GM23248 (cell line): ENCODE measurements around the gene GID4. TPM values are rescaled to one million over a fixed set of nuclear protein-coding genes. Genes with fewer than 3 reads are reported as not detected.
A peak's percentile ranks its signal among the peaks of the same experiment; 100 is the strongest.

Experiments
- DNase-seq: peaks from one replicate; pipeline ENCODE4 v3.0.0-alpha.2; 2015
- H2AFZ ChIP-seq: fragments of 200-600 bp; sonication (generic); 2 replicates; pipeline ENCODE4 v1.6.1; 2016; ENCODE audit warnings: antibody characterized with exemption
- H3F3A ChIP-seq: fragments of 200-600 bp; sonication (generic); 2 replicates; pipeline ENCODE4 v1.6.1; 2016; ENCODE audit warnings: mild to moderate bottlenecking, antibody characterized with exemption, mixed run types; ENCODE audit not compliant: insufficient read depth
- H3K27ac ChIP-seq: fragments of 200-600 bp; sonication (generic); 2 replicates; pipeline ENCODE4 v1.5.1; 2016; ENCODE audit warnings: mild to moderate bottlenecking
- H3K27me3 ChIP-seq: fragments of 200-600 bp; sonication (generic); replicated peaks from 2 replicates; pipeline ENCODE4 v1.6.1; 2016; ENCODE audit warnings: mild to moderate bottlenecking; ENCODE audit not compliant: insufficient read depth
- H3K36me3 ChIP-seq: fragments of 200-600 bp; sonication (generic); 2 replicates; pipeline ENCODE4 v1.6.1; 2016; ENCODE audit warnings: low read depth, mild to moderate bottlenecking
- H3K4me1 ChIP-seq: fragments of 200-600 bp; sonication (generic); 2 replicates; pipeline ENCODE4 v1.6.1; 2016; ENCODE audit warnings: mild to moderate bottlenecking; ENCODE audit not compliant: insufficient read depth
- H3K4me2 ChIP-seq: fragments of 200-600 bp; sonication (generic); one replicate; pipeline ENCODE4 v1.6.1; 2016; ENCODE audit warnings: mild to moderate bottlenecking; ENCODE audit not compliant: unreplicated experiment
- H3K4me3 ChIP-seq: fragments of 200-600 bp; sonication (generic); 2 replicates; pipeline ENCODE4 v1.5.1; 2016; ENCODE audit warnings: mild to moderate bottlenecking
- H3K79me2 ChIP-seq: fragments of 200-600 bp; sonication (generic); 2 replicates; pipeline ENCODE4 v1.6.1; 2016; ENCODE audit warnings: mild to moderate bottlenecking; ENCODE audit not compliant: insufficient read depth
- H3K9ac ChIP-seq: fragments of 200-600 bp; sonication (generic); 2 replicates; pipeline ENCODE4 v1.6.1; 2016; ENCODE audit warnings: mild to moderate bottlenecking
- H3K9me2 ChIP-seq: fragments of 200-600 bp; sonication (generic); 2 replicates; pipeline ENCODE4 v1.6.1; 2016; ENCODE audit warnings: mixed run types, mild to moderate bottlenecking, moderate library complexity; ENCODE audit not compliant: insufficient read depth
- H3K9me3 ChIP-seq: fragments of 200-600 bp; sonication (generic); one replicate; pipeline ENCODE4 v1.6.1; 2017; ENCODE audit warnings: low read depth
- H4K20me1 ChIP-seq: fragments of 200-600 bp; sonication (generic); 2 replicates; pipeline ENCODE4 v1.6.0; 2016; ENCODE audit not compliant: insufficient read depth
- EZH2 ChIP-seq: fragments of 200-600 bp; sonication (generic); IDR thresholded peaks from 2 replicates; pipeline ENCODE4 v1.6.1; 2018; ENCODE audit warnings: antibody characterized with exemption, mild to moderate bottlenecking; ENCODE audit not compliant: insufficient read depth, poor library complexity, severe bottlenecking
- EZH2phosphoT487 ChIP-seq: fragments of 200-600 bp; sonication (generic); IDR thresholded peaks from 2 replicates; pipeline ENCODE4 v1.6.1; 2018; ENCODE audit warnings: antibody characterized with exemption, moderate library complexity, mild to moderate bottlenecking, low read depth; ENCODE audit not compliant: insufficient read depth
- WGBS, 2 experiments: methylation state at CpG; one replicate each; pipeline ENCODE4 v1.1.6; 2015 to 2017; ENCODE audit warnings: low lambda C conversion rate in 2 of 2, low coverage in 1 of 2; ENCODE audit errors: missing lambda C conversion rate in 2 of 2; 5-methylcytosine and 5-hydroxymethylcytosine counted together
- in situ Hi-C: fragments of 300-500 bp; cut with MboI; formaldehyde crosslinking; loops from 2 replicates; pipeline ENCODE4 v1.15.0; 2020
- polyA plus RNA-seq: library from polyadenylated mRNA; unstranded; fragments of >200 nt; fragmentation: Nextera tagmentation; extraction: Ambion mirVana; gene quantifications from 2 replicates; pipeline ENCODE4 v1.2.1, GENCODE V29; 2016
- total RNA-seq: library from RNA; depleted of rRNA; stranded (reverse); fragments of >200 nt; shearing (Covaris generic); gene quantifications from 2 replicates; pipeline ENCODE4 v1.2.3, GENCODE V29; 2014

GID4 gene
- total and polyA plus RNA-seq, 2 experiments from 2014 or later = 7.2 to 10.2 TPM

DNA sequence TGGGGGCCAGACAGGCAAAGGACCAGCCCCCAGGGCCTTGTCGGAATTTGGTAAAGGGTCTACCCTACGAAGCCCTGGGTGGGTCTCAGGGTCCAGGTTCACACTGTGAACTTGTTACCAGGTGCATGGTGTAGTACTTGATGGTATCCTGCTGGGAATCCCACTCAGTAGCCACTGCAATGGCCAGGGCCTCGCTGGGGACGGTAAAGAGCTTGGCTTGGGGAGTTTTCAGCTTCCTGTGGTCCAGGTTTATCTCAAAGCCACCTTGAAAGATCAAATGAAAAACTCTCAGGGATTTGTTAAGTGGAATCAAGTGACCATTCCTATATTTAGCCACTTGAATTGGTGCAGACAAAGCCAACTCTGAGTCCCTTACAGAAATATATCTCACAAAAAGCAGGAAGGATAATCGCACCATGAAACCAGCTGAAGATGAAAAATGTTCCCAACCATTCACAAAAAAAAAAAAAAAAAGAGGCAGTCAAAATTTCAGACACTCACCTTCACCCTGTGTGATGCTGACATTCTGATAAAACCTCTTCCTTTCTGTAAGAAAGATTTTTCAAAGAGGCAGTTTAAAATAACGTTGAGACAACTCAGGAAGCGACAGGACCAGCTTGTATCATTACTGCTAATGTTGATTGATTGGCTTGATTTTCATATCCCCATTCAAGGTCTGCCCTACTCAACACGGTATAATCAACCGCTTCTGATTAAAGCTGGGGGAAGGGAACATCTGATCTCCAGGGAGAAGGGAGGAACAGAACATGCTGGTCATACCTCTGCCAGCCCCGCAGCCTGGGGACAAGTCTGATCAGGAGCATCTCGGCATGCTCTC, 10.9 kb upstream of the GID4 start:
- WGBS, 2 experiments = 82 to 84% methylated on average over 11 of the region's 11 CpGs
- Histone ChIP-seq H3K27ac (no peak overlapping the region), H3K9me2 (no peaks in the 10 kb centered on the region)

DNA sequence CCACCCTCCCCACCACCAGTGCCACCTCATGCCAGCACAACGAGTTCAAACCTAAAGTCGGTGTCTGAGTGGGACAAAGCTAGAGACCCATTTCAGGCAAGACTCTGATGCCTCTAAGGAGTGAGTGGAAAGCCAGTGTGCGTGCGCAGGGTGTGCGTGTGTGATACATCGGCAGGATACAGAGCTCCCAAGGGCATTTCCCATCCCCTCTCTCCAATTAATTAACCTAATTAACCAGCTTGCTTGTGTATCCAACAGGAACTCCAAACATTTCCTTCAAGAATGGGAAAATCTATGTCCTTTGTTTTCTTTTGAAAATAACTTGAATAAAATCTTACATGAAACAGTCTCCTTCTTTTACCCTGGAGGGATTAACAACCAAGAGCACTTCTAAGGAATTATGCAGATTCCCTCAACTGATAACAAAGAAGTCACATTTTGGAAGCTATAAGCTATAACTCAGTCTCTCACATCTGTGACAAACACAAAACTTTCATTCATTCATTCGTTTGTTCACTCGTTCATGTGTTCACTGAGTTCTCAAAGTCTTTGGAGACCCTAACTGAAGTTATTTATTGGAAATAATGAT, 10.2 kb upstream of the GID4 start:
- no peaks in the 10 kb centered on the region for H4K20me1 ChIP-seq
- H3F3A ChIP-seq = peaks cover 13% of the 10 kb centered on the region; the same call in 1 of the 2 replicates
- in situ Hi-C loops = loop anchor here (10.0 to 25.0 kb wide), 2 partner anchors 134 to 342 kb away; partner anchors contain the start of gene RAI1
- H3K27me3 ChIP-seq = no peaks in the 10 kb centered on the region
- DNase-seq = no peak
- H3K9me3 ChIP-seq = no peaks in the 10 kb centered on the region
- H2AFZ ChIP-seq = no peak overlapping the region
- no peak overlapping the region for H3K4me2 ChIP-seq
- H3K4me1 ChIP-seq = peaks cover 23% of the 10 kb centered on the region
- no peaks in the 10 kb centered on the region for H3K9me2 ChIP-seq
- no peak overlapping the region for H3K9ac ChIP-seq
- H3K36me3 ChIP-seq = no peaks in the 10 kb centered on the region
- no peak overlapping the region for H3K27ac ChIP-seq
- H3K79me2 ChIP-seq = peaks cover 16% of the 10 kb centered on the region
- WGBS, 2 experiments = 91 to 93% methylated on average over 8 of the region's 8 CpGs
- no peak for TF ChIP-seq EZH2phosphoT487
- TF ChIP-seq EZH2 = no peak
- no peak overlapping the region for H3K4me3 ChIP-seq

More for the DNA sequence above, 10.9 kb upstream of the GID4 start:
- Histone ChIP-seq H3K4me1 (peaks cover 23% of the 10 kb centered on the region), H2AFZ (no peak overlapping the region), H3K9ac (no peak overlapping the region), H3K9me3 (no peaks in the 10 kb centered on the region), H4K20me1 (no peaks in the 10 kb centered on the region), H3K27me3 (no peaks in the 10 kb centered on the region), H3K4me2 (no peak overlapping the region), H3K4me3 (no peak overlapping the region), H3F3A (peaks cover 13% of the 10 kb centered on the region; the same call in 1 of the 2 replicates), H3K79me2 (peaks cover 11% of the 10 kb centered on the region), H3K36me3 (no peaks in the 10 kb centered on the region)
- TF ChIP-seq EZH2phosphoT487 (no peak), EZH2 (no peak)
- no peak for DNase-seq
- in situ Hi-C loops = loop anchor here (10.0 to 25.0 kb wide), 2 partner anchors 134 to 341 kb away; partner anchors contain the start of gene RAI1

DNA sequence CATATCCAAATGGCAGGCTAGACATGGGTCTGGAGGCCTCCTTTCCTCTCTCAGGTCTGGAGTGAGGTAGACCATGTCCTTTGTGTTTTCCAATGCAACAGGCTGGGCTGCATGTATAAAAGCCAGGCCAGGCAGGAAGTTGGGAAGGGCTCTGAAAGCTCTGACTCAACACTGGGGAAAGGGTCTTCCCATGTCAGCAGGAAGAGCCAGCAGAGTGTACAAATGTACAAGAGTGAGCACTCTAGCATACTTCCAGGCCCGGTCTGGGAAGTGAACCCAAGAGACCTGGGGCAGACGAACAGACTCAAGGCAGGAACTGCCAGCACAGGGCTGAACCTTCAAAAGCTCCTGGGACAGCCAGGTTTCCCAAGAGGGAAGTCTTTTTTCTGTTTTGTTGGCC, 7.3 kb upstream of the GID4 start:
- TF ChIP-seq EZH2phosphoT487 (no peak), EZH2 (no peak)
- Histone ChIP-seq H3K4me1 (peaks cover 4% of the 10 kb centered on the region), H3F3A (peaks cover 3% of the 10 kb centered on the region; the same call in 1 of the 2 replicates), H3K9ac (no peak overlapping the region), H3K4me2 (no peak overlapping the region), H4K20me1 (no peaks in the 10 kb centered on the region), H3K4me3 (no peak overlapping the region), H3K27me3 (no peaks in the 10 kb centered on the region), H3K9me3 (no peaks in the 10 kb centered on the region), H3K27ac (no peak overlapping the region), H3K79me2 (peaks cover 40% of the 10 kb centered on the region), H2AFZ (no peak overlapping the region), H3K9me2 (no peaks in the 10 kb centered on the region), H3K36me3 (no peaks in the 10 kb centered on the region)
- WGBS, 2 experiments = 80% methylated on average over 2 of the region's 2 CpGs
- in situ Hi-C loops = loop anchor here (25.0 kb wide), 1 partner anchor 345 kb away; the partner anchor contains the start of gene RAI1
- no peak for DNase-seq

DNA sequence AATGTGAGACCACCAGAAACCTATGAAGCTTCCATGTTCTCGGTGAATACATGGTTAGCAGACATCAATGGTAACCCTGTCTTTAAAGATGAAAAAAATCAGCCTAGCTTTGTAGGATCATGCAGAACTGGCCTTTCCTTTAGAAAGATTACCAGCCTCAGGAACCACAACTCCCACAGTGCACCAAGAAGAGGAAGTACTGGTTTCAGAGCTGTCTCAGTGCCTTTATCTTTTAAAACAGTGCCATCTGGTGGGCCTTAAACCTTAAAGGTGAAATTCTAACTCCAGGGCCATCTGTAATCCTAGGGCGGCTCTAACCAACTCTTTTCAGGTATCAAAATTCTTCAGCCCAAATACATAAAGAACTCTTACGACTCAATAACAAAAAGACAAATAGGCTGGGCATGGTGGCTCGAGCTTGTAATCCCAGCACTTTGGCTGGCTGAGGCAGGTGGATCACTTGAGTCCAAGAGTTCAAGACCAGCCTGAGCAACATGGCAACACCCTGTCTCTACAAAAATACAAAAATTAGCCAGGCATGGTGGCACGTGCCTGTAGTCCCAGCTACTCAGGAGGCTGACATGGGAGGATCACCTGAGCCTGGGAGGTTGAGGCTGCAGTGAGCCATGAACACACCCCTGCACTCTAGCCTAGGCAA, 5.6 kb upstream of the GID4 start:
- WGBS, 2 experiments = 10 to 16% methylated on average over 5 of the region's 5 CpGs
- H2AFZ ChIP-seq = no peak overlapping the region
- no peaks in the 10 kb centered on the region for H3F3A ChIP-seq
- TF ChIP-seq EZH2 (no peak), EZH2phosphoT487 (no peak)
- H3K9me2 ChIP-seq = no peaks in the 10 kb centered on the region
- H3K9me3 ChIP-seq = no peaks in the 10 kb centered on the region
- no peak overlapping the region for H3K27ac ChIP-seq
- peak; percentile 93 for DNase-seq
- no peak overlapping the region for H3K4me3 ChIP-seq
- H3K36me3 ChIP-seq = no peaks in the 10 kb centered on the region
- no peaks in the 10 kb centered on the region for H4K20me1 ChIP-seq
- peaks cover 56% of the 10 kb centered on the region for H3K79me2 ChIP-seq
- H3K4me2 ChIP-seq = no peak overlapping the region
- peaks cover 7% of the 10 kb centered on the region for H3K4me1 ChIP-seq
- no peak overlapping the region for H3K9ac ChIP-seq
- H3K27me3 ChIP-seq = no peaks in the 10 kb centered on the region
- in situ Hi-C loops = loop anchor here (25.0 kb wide), 1 partner anchor 346 kb away; the partner anchor contains the start of gene RAI1
